ENCODE data around the gene PERCC1.
"Not testable (repeated sequence)": the region's sequence is repeated elsewhere in the genome, so short reads cannot be mapped to it uniquely, and the experiment has no call there.

Gene PERCC1

DNA sequence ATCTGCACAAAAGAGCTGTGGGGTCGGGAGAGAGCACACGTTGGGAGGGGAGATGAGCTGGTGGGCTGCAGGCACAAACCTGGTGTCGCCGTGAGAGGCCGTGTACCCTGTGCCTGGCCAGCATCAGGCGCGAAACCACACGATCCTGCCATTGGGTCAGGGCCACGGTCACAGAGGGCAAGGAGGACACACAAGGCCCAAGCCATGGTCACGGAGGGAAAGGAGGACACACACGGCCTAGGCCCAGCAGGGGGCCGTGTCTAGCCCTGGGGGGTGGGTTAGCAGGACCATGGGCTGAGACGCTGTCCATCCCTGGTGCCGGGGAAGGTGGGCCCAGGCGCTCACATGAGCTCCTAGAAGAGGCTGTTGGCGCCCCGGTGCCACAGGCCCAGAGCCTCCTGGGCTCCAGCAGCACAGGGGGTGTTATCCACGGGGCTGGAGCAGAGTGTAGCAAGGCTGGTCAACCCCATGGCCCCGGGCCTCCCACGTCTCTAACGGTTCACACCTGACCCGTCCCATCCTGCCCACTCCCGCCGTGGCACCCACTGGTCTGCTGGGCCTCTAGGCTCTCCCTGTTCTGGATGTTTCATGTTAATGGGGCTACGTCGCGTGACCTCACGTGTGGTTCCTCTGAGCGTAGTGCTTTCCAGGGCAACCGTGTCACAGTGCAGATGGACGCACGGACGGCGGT is 21.0 kb downstream of the PERCC1 start:
- no peak for DNase-seq

DNA sequence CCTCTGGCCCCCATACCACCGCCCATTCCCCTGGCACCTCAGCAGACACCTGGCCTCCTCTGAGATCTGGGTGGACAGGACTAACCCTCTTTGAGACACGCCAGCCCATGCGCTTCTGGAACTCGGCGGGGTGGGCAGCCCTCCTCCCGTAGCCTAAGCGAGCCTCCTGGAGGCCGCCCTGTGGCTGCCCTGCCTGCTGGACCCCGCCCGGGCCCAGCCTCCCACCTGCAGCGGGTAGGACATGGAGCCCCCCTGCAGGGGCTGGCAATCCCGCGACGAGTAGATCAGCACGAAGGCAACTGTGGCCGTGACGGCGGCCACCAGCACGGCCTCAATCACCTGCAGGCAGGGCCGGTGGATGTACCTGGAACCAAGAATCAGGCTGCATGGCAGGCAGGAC is 21.7 kb downstream of the PERCC1 start:
- no peak for DNase-seq

DNA sequence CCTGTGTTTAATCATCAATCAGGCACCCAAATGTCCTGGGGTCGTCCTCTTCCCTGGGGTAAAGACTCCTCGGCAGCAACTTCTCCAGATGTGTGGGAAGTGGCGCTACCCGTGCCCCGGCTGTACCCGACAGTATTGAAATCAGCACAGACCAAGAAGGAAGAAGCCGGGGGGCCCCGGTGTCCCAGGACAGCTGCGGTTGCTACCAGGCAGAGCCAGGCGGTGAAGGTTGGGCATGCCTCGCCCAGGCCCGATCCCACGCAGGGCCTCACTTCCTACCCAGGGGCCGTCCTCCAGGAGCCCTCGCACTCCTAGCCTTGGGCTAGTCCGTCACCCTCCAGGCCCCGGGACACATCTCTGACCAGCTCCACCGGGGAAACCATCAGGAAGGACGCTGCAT is 22.4 kb downstream of the PERCC1 start:
- DNase-seq = no peak

DNA sequence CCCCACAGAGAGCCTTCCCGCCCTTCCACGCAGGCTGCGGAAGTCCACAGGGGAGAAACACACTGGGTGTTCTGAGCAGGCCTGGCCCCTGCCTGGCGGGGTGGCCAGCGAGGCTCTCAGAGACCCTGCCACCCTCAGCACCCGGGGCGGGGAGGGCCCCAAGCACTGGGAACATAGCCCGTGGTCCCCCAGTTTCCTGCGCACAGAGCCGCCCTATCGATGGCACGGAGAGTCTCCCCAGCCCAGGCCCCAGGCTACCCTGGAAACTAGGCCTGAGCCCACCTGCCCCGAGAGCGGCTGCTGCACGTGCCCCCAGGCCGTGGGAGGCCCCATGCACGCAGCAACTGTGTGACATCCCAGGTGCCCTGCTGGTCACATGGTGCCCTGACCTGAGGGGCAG is 23.7 kb downstream of the PERCC1 start:
- no peak for DNase-seq

DNA sequence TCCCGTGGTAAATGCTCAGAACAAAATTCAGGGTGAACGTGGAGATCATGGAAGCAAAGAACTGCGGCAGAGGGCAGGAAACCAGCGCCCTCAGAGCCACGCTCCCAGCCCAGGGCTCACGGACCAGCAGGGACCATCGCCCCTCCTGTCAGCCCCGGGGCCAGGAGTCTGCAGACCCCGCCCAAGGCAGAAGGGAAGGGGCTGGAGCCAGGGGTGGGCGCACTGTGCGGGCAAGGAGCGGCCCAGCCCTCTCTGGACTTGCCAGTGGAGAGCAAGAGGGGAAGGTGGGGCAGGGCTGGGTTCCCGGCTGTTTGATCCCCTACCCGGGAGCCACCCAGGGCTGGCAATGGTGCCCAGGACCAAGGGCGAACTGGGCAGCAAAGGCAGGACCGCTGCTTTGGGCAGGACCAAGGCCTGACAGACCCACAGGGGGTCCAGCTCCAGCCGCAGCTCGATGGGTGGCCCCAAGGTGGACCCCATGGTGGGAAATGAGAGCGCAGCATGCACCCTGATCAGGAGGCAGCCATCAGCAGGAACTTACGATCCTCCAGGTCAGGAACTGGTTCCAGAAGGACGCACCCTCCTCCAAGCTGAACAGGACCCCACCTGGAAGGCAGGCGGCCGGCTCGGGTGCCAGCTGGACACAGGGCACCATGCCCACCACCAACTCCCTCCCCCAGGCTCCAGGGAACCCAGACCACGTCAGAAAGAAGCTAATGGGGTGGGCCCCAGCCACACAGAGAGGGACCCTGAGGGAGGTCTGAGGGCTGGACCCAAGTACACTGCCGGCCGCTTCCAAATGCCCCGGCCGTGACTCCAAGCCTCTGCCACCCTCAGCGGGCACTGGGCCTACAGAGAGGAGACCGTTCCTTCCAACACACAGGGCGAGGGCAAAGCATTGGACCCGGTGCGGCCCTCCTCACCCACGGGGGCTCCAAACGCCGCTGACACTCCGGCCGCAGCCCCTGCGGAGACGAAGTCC is 24.6 kb downstream of the PERCC1 start:
- no peak for DNase-seq

DNA sequence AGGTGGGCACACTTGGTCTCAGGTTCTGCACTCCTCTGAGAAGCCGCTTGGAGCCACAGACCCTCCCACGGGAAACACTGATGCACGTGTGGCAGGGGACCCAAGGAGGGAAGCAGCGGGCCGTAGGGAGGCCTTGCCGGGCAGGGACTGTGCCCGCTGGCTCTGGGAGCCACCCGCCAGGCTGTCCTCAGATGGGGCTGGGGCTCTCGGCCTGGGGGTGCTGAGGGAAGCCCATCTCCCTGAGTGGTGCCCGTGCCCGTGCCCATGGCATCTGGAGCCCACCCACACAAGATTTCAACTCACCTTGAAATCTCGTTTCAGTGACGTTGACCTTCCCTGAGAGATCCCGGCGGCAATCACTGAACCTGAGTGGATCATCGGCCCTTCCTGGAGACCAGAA is 26.1 kb downstream of the PERCC1 start:
- DNase-seq = no peak

GRCh38 chr16:1457489-1458245 is 26.8 kb downstream of the PERCC1 start:
- DNase-seq = no peak

GRCh38 chr16:1458336-1458976 is 27.6 kb downstream of the PERCC1 start:
- no peak for DNase-seq

DNA sequence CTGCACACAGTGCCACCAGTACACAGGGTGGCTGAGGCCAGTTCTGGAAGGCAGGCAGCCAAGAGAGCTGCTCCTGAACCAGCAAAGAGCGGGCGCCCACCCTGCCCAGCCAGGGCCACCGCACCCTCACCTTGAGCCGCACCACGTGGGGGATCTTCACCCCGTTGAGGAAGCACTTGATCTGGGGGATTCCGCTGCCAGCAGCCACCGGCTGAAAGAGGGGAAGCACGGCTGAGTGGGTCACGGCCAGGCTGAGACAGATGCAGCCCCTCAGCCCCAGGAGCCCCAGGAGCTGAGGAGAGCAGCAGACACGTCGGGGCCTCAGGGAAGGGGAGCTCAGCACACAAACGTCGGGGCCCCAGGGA is 28.1 kb downstream of the PERCC1 start:
- DNase-seq = no peak

GRCh38 chr16:1459967-1460366 is 29.1 kb downstream of the PERCC1 start:
- DNase-seq = no peak

DNA sequence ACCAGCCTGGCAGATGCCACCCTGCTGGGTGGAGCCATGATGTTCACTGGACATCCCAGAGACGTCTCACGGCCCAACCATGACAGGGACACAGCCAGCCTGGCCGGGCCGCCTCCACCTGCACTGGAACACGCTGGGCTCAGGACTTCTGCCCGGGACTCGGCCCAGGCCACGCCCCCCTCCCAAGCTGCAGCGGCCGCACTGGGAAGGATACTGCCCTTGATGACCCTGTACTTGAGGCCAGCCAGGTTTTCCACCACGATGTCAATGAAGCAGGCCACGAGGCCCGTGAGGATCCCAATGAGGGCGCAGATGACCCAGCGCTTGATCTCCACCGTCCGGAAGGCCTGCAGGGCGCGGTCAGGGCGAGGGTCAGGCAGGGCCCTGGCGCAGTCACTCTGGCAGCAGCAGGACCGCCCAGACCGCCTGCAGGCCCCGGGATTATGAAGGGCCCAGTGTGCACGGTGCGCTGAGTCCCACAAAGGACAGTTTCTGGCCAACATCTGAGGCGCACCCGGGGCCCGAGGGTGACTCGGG is 29.8 kb downstream of the PERCC1 start:
- no peak for DNase-seq

DNA sequence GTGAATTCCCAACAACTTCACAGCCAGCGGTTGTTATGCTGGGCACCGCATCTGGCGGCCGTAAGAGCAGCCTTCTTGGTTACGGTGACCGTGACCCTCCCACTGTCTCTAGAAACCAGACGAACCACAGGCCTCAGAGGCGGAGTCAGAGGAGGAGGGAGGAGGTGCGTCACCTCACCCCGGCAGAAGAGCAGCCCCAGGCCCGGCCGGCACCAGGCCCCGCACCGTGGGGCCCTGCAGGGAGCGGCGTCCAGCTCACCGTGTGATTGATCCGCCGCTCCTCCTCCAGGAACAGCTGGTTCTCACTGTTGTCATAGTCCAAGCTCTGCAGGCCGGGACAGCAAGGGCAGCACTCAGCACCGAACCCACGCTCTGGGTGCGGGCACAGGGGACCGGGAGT is 30.3 kb downstream of the PERCC1 start:
- no peak for DNase-seq

- DNase-seq = no peak
Measured at GRCh38 chr16:1464196-1464893, 33.5 kb downstream of the PERCC1 start.

GRCh38 chr16:1464894-1465566 is 34.2 kb downstream of the PERCC1 start:
- no peak for DNase-seq

DNA sequence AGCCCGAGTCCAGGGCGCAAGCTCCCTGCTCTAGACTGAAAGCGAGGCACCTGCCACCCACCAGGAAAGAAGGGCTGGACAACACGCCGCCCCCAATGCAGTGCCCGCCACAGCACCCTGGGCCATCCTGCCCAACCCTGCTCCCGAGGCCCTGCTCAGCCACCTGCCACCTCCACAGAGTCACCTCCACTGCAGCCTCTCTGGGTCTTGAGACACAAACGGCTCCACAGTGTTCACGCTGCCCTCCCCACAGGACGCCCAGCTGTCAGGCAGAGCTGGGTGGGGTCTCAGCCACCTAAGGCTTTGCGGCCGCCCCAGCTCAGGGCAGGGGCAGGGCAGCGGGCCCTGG is 34.7 kb downstream of the PERCC1 start:
- no peak for DNase-seq

GRCh38 chr16:1466054-1466453 is 35.2 kb downstream of the PERCC1 start:
- DNase-seq = no peak

DNA sequence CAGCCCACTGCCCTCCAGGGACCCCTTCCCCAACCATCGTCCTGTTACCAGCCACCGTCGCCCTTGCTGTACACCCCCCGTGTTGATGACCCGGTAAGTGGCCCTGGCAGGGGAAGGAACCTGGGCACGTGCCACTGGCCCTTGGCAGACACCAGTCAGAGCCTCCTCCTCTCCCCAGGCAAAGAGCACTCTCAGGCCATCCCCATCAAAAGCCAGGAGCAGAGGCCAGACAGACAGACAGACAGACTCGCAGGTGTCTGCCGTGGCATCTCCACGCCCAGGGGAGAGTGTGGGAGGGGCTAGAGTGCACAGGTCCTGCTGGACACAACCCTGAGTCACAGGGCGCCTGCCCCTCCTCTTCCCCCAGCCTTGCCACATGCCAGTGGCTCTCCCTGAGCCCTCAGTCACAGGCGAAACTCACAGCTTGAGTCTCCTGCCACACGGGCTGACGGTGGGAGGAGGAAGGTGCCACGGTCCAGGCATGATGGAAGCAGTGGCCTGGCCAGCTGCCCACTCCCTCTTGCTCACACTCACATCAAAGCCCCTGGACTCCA is 36.2 kb downstream of the PERCC1 start:
- DNase-seq = no peak

GRCh38 chr16:1468426-1468810 is 37.5 kb downstream of the PERCC1 start:
- DNase-seq = no peak

GRCh38 chr16:1469141-1469540 is 38.3 kb downstream of the PERCC1 start:
- DNase-seq = not testable (repeated sequence)

DNA sequence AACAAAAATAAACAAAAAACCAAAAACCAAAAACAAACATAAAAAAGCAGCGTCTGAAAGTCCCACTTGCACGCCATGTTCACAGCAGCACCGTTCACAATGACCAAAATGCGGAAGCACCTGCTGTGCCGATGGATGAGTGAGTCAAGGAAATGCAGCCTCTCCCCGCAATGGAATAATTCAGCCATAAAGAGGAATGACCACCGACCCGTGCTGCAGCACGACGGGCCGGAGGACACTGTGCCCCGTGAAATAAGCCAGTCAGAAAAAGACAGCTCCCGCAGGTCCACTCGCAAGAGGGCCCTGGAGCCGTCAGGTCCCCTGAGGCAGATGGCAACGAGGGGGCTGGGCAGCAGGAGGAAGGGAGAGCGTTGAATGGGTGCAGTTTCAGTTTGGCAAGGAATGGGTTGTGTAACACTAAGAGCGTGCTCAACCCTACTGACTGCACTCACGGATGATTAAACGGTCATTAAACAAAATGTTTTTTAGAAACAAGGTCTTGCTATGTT is 38.9 kb downstream of the PERCC1 start:
- DNase-seq = no peak
